Dendritic cell treated with granulocyte-macrophage colony-stimulating factor and Interleukin-4, amounts not matched to agents 40 ng/mL and 50 ng/mL, for 4 days (primary cell): ENCODE results near the gene TRABD2A.
A peak's percentile ranks its signal among the peaks of the same experiment; 100 is the strongest.

Experiments used
- H3K27ac Mint-ChIP-seq: one replicate; pipeline ENCODE4 v1.8.0; 2022; ENCODE audit warnings: mild to moderate bottlenecking, mixed read lengths
- H3K27me3 Mint-ChIP-seq: one replicate; pipeline ENCODE4 v1.8.0; 2022; ENCODE audit warnings: mild to moderate bottlenecking, mixed read lengths
- H3K36me3 Mint-ChIP-seq: one replicate; pipeline ENCODE4 v1.8.0; 2022; ENCODE audit warnings: low read depth, mixed read lengths
- H3K4me1 Mint-ChIP-seq: one replicate; pipeline ENCODE4 v1.8.0; 2022; ENCODE audit warnings: low read depth, mixed read lengths
- H3K4me3 Mint-ChIP-seq: one replicate; pipeline ENCODE4 v1.8.0; 2022; ENCODE audit warnings: mild to moderate bottlenecking, moderate library complexity, mixed read lengths
- H3K9me3 Mint-ChIP-seq: one replicate; pipeline ENCODE4 v1.8.0; 2022; ENCODE audit warnings: mixed read lengths
- intact Hi-C: fragments of 100-400 bp; cut with micrococcal nuclease; formaldehyde crosslinking; loops from one replicate; pipeline ENCODE4 v1.15.0; 2022

Gene TRABD2A

GRCh38 chr2:84861539-84861938 lies 19.3 kb downstream of the TRABD2A start:
- Mint-ChIP-seq H3K4me3 (no peak overlapping the region), H3K9me3 (no peaks in the 10 kb centered on the region), H3K27me3 (peaks cover under 1% of the 10 kb centered on the region), H3K36me3 (no peaks in the 10 kb centered on the region), H3K27ac (peak overlapping the region; percentile 2), H3K4me1 (peaks cover 26% of the 10 kb centered on the region)
- intact Hi-C loops, result no loop called here

- Mint-ChIP-seq H3K27me3 (no peaks in the 10 kb centered on the region), H3K4me3 (no peak overlapping the region), H3K27ac (no peak overlapping the region), H3K36me3 (no peaks in the 10 kb centered on the region), H3K4me1 (peaks cover 42% of the 10 kb centered on the region), H3K9me3 (no peaks in the 10 kb centered on the region)
- intact Hi-C loops, result no loop called here
Measured at GRCh38 chr2:84858937-84859336, 21.9 kb downstream of the TRABD2A start.

GRCh38 chr2:84858123-84858522 lies 22.8 kb downstream of the TRABD2A start:
- peak overlapping the region; percentile 40 for H3K27ac Mint-ChIP-seq
- no peak overlapping the region for H3K4me3 Mint-ChIP-seq

GRCh38 chr2:84857566-84857965 lies 23.3 kb downstream of the TRABD2A start:
- peaks cover 9% of the 10 kb centered on the region for H3K36me3 Mint-ChIP-seq
- H3K27me3 Mint-ChIP-seq, result peaks cover under 1% of the 10 kb centered on the region
- H3K4me1 Mint-ChIP-seq, result peaks cover 42% of the 10 kb centered on the region
- no peak overlapping the region for H3K4me3 Mint-ChIP-seq
- H3K27ac Mint-ChIP-seq, result peak overlapping the region; percentile 40
- intact Hi-C loops, result no loop called here
- H3K9me3 Mint-ChIP-seq, result peaks cover 11% of the 10 kb centered on the region

More at GRCh38 chr2:84858123-84858522, 22.8 kb downstream of the TRABD2A start:
- Mint-ChIP-seq H3K27me3 (no peaks in the 10 kb centered on the region), H3K9me3 (peaks cover 5% of the 10 kb centered on the region), H3K4me1 (peaks cover 42% of the 10 kb centered on the region), H3K36me3 (peaks cover 4% of the 10 kb centered on the region)
- intact Hi-C loops, result no loop called here

- H3K4me1 Mint-ChIP-seq, result peaks cover 42% of the 10 kb centered on the region
- intact Hi-C loops, result no loop called here
- H3K27ac Mint-ChIP-seq, result peak overlapping the region; percentile 40
- H3K27me3 Mint-ChIP-seq, result peaks cover 2% of the 10 kb centered on the region
- H3K9me3 Mint-ChIP-seq, result peaks cover 18% of the 10 kb centered on the region
- H3K36me3 Mint-ChIP-seq, result peaks cover 16% of the 10 kb centered on the region
- no peak overlapping the region for H3K4me3 Mint-ChIP-seq
Measured at GRCh38 chr2:84856787-84857186, 24.1 kb downstream of the TRABD2A start.

GRCh38 chr2:84855731-84856130 lies 25.2 kb downstream of the TRABD2A start:
- Mint-ChIP-seq H3K36me3 (peaks cover 16% of the 10 kb centered on the region), H3K9me3 (peaks cover 19% of the 10 kb centered on the region), H3K4me3 (no peak overlapping the region), H3K27ac (no peak overlapping the region), H3K27me3 (peaks cover 2% of the 10 kb centered on the region), H3K4me1 (peaks cover 42% of the 10 kb centered on the region)
- intact Hi-C loops, result no loop called here

- Mint-ChIP-seq H3K36me3 (peaks cover 16% of the 10 kb centered on the region), H3K27me3 (peaks cover 2% of the 10 kb centered on the region), H3K4me1 (peaks cover 42% of the 10 kb centered on the region), H3K9me3 (peaks cover 19% of the 10 kb centered on the region), H3K4me3 (no peak overlapping the region), H3K27ac (no peak overlapping the region)
- intact Hi-C loops, result no loop called here
Measured at GRCh38 chr2:84854850-84855249, 26.0 kb downstream of the TRABD2A start.

GRCh38 chr2:84851876-84852275 lies 29.0 kb downstream of the TRABD2A start:
- Mint-ChIP-seq H3K4me1 (peaks cover 32% of the 10 kb centered on the region), H3K4me3 (no peak overlapping the region), H3K9me3 (peaks cover 19% of the 10 kb centered on the region), H3K27ac (no peak overlapping the region), H3K27me3 (peaks cover 2% of the 10 kb centered on the region), H3K36me3 (peaks cover 16% of the 10 kb centered on the region)
- intact Hi-C loops, result no loop called here

GRCh38 chr2:84850471-84850870 lies 30.4 kb downstream of the TRABD2A start:
- Mint-ChIP-seq H3K9me3 (peaks cover 19% of the 10 kb centered on the region), H3K4me1 (peaks cover 33% of the 10 kb centered on the region), H3K27ac (no peak overlapping the region), H3K4me3 (no peak overlapping the region), H3K36me3 (peaks cover 16% of the 10 kb centered on the region), H3K27me3 (peaks cover 2% of the 10 kb centered on the region)
- intact Hi-C loops, result no loop called here

GRCh38 chr2:84849271-84849952 lies 31.5 kb downstream of the TRABD2A start:
- Mint-ChIP-seq H3K27ac (no peak overlapping the region), H3K4me3 (no peak overlapping the region), H3K27me3 (peaks cover 2% of the 10 kb centered on the region), H3K36me3 (peaks cover 16% of the 10 kb centered on the region), H3K4me1 (peaks cover 31% of the 10 kb centered on the region), H3K9me3 (peaks cover 19% of the 10 kb centered on the region)
- intact Hi-C loops, result loop anchor here (10.0 kb wide), 1 partner anchor 65 kb away; no protein-coding TSS in a partner anchor

- H3K36me3 Mint-ChIP-seq, result peaks cover 6% of the 10 kb centered on the region
- H3K4me1 Mint-ChIP-seq, result peaks cover 31% of the 10 kb centered on the region
- peaks cover under 1% of the 10 kb centered on the region for H3K27me3 Mint-ChIP-seq
- no peak overlapping the region for H3K4me3 Mint-ChIP-seq
- intact Hi-C loops, result loop anchor here (10.0 kb wide), 1 partner anchor 63 kb away; no protein-coding TSS in a partner anchor
- H3K27ac Mint-ChIP-seq, result peak overlapping the region; percentile 56
- H3K9me3 Mint-ChIP-seq, result peaks cover 7% of the 10 kb centered on the region
Measured at GRCh38 chr2:84847326-84848050, 33.4 kb downstream of the TRABD2A start.

GRCh38 chr2:84846741-84847142 lies 34.1 kb downstream of the TRABD2A start:
- peaks cover 31% of the 10 kb centered on the region for H3K4me1 Mint-ChIP-seq
- peak overlapping the region; percentile 24 for H3K4me3 Mint-ChIP-seq
- intact Hi-C loops, result loop anchor here (10.0 kb wide), 1 partner anchor 62 kb away; no protein-coding TSS in a partner anchor
- H3K27ac Mint-ChIP-seq, result peak overlapping the region; percentile 56
- H3K27me3 Mint-ChIP-seq, result no peaks in the 10 kb centered on the region
- no peaks in the 10 kb centered on the region for H3K9me3 Mint-ChIP-seq
- H3K36me3 Mint-ChIP-seq, result no peaks in the 10 kb centered on the region

- no peak overlapping the region for H3K4me3 Mint-ChIP-seq
- H3K36me3 Mint-ChIP-seq, result no peaks in the 10 kb centered on the region
- intact Hi-C loops, result loop anchor here (10.0 kb wide), 1 partner anchor 61 kb away; no protein-coding TSS in a partner anchor
- peaks cover 31% of the 10 kb centered on the region for H3K4me1 Mint-ChIP-seq
- no peaks in the 10 kb centered on the region for H3K27me3 Mint-ChIP-seq
- peak overlapping the region; percentile 56 for H3K27ac Mint-ChIP-seq
- H3K9me3 Mint-ChIP-seq, result no peaks in the 10 kb centered on the region
Measured at GRCh38 chr2:84846041-84846663, 34.7 kb downstream of the TRABD2A start.

- Mint-ChIP-seq H3K4me3 (no peak overlapping the region), H3K36me3 (peaks cover 1% of the 10 kb centered on the region), H3K4me1 (peaks cover 45% of the 10 kb centered on the region), H3K27me3 (no peaks in the 10 kb centered on the region), H3K9me3 (no peaks in the 10 kb centered on the region), H3K27ac (peak overlapping the region; percentile 14)
- intact Hi-C loops, result loop anchor here (10.0 kb wide), 1 partner anchor 59 kb away; no protein-coding TSS in a partner anchor
Measured at GRCh38 chr2:84844141-84844540, 36.7 kb downstream of the TRABD2A start.
